ENCODE data around the gene SLC12A3.

Gene SLC12A3

DNA sequence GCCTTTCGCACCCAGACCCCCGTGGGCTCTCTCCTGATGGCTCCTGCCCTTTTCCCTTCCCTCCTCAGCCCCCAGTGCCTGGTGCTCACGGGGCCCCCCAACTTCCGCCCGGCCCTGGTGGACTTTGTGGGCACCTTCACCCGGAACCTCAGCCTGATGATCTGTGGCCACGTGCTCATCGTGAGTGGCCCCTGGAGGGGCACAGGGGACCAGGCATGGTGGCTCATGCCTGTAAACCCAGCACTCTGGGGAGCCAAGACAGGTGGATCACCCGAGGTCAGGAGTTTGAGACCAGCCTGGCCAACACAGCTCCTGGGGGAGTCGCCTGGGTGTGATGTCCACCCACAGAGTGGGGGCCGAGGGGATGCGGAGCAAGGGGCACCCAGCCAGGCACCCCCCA is 21.3 kb downstream of the SLC12A3 start:
- no peak for DNase-seq (ENCODE audit: low read depth in 1 of 2, low spot score in 1 of 2)

DNA sequence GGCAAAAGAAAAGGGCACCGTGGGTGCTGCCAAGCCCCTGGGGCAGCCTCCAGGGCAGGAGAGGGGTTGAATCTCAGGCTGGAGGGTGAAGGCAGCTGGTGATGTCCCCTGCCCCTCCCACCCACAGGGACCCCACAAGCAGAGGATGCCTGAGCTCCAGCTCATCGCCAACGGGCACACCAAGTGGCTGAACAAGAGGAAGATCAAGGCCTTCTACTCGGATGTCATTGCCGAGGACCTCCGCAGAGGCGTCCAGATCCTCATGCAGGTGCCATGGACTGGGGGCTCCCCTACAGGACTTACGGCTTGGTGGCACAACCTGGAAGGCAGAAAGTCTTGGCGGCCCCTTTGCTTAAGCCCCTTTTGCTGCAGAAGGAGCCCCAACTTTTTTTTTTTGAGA is 21.8 kb downstream of the SLC12A3 start:
- no peak for DNase-seq (ENCODE audit: low read depth in 1 of 2, low spot score in 1 of 2)

- DNase-seq (ENCODE audit: low read depth in 1 of 2, low spot score in 1 of 2) = no peak
Measured at GRCh38 chr16:56888806-56889205, 23.8 kb downstream of the SLC12A3 start.

- DNase-seq (ENCODE audit: low read depth in 1 of 2, low spot score in 1 of 2) = no peak
Measured at GRCh38 chr16:56889206-56889605, 24.2 kb downstream of the SLC12A3 start.

DNA sequence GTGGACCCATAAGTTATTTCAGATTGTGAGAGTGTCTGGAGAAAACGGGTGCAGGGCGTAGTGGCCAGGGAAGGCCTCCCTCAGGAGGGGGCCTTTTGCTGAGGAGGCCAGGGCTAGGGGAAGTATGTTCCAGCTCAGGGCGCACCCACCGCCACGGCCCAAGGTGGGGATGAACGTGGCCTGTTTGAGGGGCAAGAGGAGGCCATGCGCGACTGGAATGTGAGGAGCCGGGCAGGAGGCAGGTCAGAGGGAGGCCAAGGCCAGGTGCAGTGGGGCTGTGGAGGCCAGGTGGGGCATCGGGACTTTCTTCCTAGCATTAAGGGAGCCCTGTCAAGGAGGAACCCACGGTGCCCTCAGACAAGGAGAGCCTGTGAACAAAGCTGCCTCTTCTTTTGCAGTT is 26.7 kb downstream of the SLC12A3 start:
- DNase-seq (ENCODE audit: low read depth in 1 of 2, low spot score in 1 of 2) = no peak

GRCh38 chr16:56892705-56893104 is 27.7 kb downstream of the SLC12A3 start:
- DNase-seq (ENCODE audit: low read depth in 1 of 2, low spot score in 1 of 2) = no peak

DNA sequence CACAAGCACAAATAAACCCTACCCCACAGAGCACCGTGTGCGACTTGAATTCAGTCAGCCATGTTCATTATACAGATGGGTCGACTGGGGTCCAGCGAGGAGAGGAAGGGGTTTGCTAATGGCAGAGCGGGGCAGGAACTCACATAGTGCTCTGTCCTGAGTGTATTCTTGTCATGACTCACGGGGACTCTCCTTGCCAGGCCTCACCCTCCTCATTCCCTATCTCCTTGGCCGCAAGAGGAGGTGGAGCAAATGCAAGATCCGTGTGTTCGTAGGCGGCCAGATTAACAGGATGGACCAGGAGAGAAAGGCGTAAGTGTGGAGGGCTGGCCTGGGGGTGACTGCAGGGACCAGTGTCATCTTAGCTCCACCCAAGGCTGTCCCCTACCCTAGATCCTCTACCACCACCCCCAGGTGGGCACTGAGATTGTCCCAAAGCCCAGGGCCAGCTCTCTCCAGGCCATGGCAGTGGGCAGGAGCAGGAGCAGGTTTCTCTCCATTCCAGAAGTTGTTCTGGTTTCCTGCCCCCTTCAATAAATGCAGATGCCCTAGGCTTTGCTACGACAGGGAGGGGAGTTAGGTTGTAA is 29.4 kb downstream of the SLC12A3 start:
- no peak for DNase-seq (ENCODE audit: low read depth in 1 of 2, low spot score in 1 of 2)

- DNase-seq (ENCODE audit: low read depth in 1 of 2, low spot score in 1 of 2) = no peak
Measured at GRCh38 chr16:56895813-56896212, 30.8 kb downstream of the SLC12A3 start.

DNA sequence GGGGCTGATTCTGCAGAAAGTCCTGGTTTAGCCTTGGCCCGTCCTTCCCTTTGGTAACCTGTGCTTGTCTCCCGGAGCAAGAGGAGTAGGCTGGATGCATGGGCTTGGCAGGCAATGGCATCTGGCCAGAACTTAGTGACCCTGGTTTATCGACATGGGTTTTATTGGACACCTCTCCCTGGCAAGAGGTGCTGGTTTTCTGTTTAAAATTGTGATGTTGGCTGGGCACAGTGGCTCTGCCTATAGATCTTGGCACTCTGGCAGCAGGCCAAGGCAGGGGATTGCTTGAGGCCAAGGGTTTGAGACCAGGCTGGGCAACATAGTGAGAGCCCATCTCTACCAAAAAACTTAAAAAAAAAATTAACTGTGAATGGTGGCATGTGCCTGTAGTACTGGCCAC is 31.2 kb downstream of the SLC12A3 start:
- no peak for DNase-seq (ENCODE audit: low read depth in 1 of 2, low spot score in 1 of 2)

GRCh38 chr16:56897026-56897799 is 32.2 kb downstream of the SLC12A3 start:
- no peak for DNase-seq (ENCODE audit: low read depth in 1 of 2, low spot score in 1 of 2)

GRCh38 chr16:56898847-56899246 is 33.8 kb downstream of the SLC12A3 start:
- DNase-seq (ENCODE audit: low read depth in 1 of 2, low spot score in 1 of 2) = no peak

- no peak for DNase-seq (ENCODE audit: low read depth in 1 of 2, low spot score in 1 of 2)
Measured at GRCh38 chr16:56903866-56904265, 38.9 kb downstream of the SLC12A3 start.

GRCh38 chr16:56907401-56907800 is 42.4 kb downstream of the SLC12A3 start:
- DNase-seq (ENCODE audit: low read depth in 1 of 2, low spot score in 1 of 2) = no peak

DNA sequence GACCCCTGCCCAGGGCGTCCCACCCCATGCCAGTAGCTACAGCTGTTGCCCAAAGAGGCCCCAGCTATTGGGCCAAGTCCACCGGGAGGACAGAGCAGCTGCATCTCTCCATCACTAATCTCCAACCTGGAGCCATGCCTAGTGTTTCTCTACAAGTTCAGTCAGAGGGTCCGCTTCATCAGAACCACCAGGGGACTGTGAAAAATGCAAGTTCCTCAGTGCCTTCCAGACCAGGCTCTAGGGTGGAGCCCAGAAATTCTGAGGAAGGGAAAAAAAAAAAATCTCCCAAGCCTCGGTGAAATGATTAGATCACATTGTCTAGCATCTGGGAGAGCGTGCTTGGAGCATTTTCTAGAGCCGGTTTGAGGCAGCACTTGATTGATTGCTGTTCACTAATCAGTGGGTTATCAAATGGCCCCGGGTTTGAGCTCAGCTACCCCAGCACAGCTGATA is 44.5 kb downstream of the SLC12A3 start:
- DNase-seq (ENCODE audit: low read depth in 1 of 2, low spot score in 1 of 2) = no peak

- no peak for DNase-seq (ENCODE audit: low read depth in 1 of 2, low spot score in 1 of 2)
Measured at GRCh38 chr16:56910112-56910511, 45.1 kb downstream of the SLC12A3 start.

- DNase-seq (ENCODE audit: low read depth in 1 of 2, low spot score in 1 of 2) = no peak
Measured at GRCh38 chr16:56910654-56911539, 45.9 kb downstream of the SLC12A3 start.

DNA sequence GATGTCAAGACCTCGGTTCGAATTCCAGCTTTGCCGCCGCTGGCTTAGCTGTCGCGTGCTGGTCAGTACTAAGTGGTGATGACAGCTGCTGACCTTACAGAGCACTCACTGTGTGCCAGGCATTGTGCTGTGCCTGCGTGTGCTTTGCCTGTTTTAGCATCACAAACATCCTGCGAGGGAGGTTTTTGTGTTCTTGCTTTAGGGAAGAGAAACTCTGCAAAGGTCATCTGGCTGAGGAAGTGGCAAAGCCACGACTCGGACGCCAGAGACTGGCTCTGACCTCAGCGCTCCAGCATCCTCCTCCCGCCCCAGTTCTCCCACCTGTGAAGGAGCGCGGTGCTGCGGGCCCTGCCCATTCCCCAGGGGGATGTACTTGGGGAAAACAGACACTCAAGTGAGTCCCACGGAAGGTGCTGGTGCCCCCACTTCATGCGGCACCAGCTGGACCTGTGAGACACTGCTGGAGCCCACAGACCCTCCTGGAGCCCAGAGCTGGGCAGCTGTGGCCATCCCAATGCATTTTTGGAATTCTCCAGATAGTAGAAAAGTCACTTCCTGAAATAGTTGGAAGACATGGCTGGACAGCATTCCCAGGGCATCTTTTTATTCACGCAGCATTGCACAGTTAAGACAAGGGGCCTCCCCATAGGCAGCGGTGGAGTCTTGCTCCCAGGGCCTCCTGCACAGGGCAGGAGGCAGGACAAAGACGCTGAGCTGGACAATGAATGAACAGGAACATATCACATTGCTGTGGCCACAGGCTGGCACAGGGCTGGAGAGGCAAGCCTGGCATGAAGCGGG is 47.0 kb downstream of the SLC12A3 start:
- DNase-seq (ENCODE audit: low read depth in 1 of 2, low spot score in 1 of 2) = no peak

DNA sequence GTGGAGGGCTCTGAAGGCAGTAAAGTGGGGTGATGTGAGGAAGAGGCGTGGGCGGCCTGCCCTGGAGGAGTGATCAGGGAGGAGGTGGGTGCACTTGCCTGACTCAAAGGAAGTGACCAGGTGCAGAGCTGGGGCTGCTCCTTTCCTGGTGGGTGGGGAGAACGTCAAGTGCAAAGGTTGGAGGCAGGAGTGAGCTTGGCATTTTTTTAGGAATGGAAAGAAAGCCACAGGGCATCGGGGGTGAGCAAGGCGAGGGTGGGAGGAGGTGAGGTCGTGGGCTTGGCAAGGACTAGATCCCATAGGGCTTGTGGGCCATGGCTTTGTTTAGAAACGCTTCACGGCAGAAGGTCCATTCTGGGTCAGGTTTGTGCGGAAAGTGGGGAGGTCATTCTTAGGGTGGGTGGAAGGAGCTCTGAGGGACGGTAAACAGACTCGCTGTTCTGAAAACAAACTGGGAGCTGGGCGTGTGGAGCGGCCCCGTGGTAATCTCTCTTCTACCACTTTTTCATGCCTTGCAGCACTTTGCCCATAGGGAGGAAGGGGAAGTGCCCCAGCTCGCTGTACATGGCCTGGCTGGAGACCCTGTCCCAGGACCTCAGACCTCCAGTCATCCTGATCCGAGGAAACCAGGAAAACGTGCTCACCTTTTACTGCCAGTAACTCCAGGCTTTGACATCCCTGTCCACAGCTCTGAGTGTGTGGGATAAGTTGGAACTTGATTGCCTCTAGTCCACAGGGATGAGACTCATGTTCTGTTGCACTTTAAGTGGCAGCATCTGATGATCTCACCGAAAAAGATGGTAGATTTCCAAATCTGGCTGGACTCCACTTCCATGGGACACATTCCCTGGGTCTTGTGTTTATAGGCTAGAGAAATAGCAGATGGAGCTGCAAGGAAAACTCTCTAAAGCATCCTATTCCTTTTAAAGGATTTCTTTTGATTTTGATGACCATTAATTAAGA is 48.0 kb downstream of the SLC12A3 start:
- no peak for DNase-seq (ENCODE audit: low read depth in 1 of 2, low spot score in 1 of 2)

DNA sequence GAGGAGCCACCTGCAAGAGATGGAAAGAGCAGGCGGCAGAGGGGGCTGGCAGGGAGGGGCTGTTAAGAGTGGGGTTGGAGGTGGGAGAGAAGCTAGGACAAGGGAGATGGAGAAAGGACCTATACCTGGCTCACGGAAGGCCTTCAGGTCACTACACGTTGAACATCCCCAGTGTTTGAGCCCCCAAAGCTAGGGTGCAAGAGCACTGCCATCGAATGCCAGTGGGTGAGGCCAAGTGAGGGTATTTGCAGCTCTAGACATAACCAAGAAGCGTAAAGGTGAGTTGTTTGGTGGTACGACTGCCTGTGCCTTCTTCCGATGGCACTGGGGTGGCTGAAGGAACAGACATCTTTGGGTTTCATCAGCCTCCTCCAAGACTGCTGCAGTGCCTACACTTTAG is 49.9 kb downstream of the SLC12A3 start:
- no peak for DNase-seq (ENCODE audit: low read depth in 1 of 2, low spot score in 1 of 2)
